ENCODE data around the gene MAPK7.

Gene MAPK7

DNA sequence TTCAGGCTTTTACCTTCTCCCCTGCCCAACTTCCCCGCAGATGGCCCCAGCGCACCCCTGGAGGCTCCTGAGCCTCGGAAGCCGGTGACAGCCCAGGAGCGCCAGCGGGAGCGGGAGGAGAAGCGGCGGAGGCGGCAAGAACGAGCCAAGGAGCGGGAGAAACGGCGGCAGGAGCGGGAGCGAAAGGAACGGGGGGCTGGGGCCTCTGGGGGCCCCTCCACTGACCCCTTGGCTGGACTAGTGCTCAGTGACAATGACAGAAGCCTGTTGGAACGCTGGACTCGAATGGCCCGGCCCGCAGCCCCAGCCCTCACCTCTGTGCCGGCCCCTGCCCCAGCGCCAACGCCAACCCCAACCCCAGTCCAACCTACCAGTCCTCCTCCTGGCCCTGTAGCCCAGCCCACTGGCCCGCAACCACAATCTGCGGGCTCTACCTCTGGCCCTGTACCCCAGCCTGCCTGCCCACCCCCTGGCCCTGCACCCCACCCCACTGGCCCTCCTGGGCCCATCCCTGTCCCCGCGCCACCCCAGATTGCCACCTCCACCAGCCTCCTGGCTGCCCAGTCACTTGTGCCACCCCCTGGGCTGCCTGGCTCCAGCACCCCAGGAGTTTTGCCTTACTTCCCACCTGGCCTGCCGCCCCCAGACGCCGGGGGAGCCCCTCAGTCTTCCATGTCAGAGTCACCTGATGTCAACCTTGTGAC lies 3.6 kb downstream of the MAPK7 start:
- DNase-seq = no peak

- no peak for DNase-seq
These were observed 4.5 kb downstream of the MAPK7 start for GRCh38 chr17:19382531-19383444.

- no peak for DNase-seq
These were observed 5.6 kb downstream of the MAPK7 start for GRCh38 chr17:19383681-19384470.

DNA sequence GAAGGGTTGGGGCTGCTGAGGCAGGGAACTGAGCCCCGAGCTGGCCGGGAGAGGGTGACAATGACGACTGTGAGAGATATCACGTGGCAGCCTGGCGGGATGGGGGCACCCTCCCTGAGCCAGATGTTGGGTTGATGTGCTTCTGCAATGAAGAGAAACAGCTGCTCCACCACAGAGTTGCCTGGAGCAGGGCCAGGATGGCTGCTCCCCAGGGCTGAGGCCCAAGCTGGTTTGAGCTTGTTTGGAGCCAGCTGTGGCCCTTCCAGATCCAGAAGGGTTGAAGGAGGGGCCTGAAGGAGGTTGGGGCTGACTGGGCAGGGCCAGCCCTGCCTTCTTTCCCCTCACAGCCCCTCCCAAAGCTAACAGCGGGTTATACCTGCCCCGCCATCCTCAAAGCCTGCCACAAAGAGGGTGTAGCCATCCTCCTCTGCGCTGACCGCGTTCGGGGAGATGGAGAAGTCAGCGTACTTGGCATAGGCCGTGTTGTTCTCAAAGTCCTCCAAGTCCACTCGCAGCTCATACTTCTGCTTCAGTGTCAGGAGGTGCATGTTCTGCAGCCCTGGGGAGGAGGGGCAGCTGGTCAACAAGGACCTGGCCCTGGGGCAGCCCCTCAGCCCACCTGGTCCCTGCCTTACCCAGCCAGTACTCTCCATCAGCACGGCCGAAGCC lies 6.6 kb downstream of the MAPK7 start:
- peak; percentile 58 for DNase-seq

DNA sequence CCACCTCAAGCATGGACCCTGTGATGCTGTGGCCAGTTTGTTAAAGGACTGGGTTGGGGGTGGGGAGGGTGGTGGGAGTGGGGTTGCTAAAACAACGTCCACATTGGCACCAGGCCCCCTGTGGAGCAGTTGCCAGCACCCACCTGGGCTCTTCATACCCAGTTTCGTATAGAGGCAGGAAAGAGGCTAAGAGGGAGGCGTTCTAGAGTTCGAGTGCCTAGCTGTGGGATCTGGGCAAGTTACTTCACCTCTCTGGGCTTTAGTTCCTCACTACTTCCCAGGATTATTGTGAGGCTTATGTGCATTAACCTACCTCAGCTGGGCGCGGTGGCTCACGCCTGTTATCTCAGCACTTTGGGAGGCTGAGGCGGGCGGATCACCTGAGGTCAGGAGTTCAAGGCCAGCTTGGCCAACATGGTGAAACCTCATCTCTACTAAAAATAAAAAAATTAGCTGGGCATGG lies 7.3 kb downstream of the MAPK7 start:
- DNase-seq = no peak

DNA sequence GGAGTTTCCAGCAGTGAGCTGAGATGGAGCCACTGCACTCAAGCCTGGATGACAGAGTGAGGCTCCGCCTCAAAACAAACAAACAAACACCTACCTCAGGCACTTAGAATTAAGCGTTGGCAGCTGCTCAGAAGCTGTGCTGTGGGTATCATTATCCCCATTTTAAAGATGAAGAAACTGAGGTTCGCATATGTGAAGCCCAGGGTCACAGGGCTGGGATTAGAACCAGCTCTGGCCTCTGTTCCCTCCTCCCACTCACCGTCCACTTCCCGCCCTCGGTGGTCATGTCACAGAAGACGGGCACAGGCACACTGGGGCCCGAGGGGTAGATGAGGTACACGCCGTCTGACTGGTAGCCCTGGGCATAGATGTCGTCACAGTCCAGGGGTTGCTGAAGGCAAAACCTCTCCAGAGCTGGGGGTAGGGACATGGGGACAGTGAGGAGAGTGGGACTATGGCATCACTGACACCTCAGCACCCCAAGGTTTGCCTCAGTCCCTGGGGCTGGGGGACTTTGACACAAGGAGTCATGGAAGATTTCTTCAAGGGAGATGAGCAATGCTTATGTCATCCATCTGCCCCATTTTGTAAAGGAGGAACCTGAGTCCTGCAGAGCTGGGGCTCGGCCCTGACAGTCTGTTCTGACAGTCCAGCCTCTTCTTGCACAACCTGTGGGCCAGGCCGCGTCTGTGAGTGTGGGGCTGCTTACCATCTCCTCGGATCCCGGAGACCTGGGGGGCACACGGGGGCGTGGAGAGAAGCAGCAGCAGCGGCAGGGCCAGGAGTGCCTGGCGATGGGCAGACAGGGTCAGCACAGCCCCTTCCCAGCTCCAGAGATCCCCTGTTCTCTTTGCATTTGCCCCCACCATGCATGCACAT lies 8.0 kb downstream of the MAPK7 start:
- DNase-seq = peak; percentile 92

- peak; percentile 70 for DNase-seq
These were observed 8.9 kb downstream of the MAPK7 start, which contains the start of gene MFAP4 for GRCh38 chr17:19386974-19387920. MFAP4 (minus strand) TSS chr17:19387190; CDS start chr17:19387155, 35 bp downstream.

- peak; percentile 77 for DNase-seq
These were observed 9.7 kb downstream of the MAPK7 start for GRCh38 chr17:19387921-19388521.

DNA sequence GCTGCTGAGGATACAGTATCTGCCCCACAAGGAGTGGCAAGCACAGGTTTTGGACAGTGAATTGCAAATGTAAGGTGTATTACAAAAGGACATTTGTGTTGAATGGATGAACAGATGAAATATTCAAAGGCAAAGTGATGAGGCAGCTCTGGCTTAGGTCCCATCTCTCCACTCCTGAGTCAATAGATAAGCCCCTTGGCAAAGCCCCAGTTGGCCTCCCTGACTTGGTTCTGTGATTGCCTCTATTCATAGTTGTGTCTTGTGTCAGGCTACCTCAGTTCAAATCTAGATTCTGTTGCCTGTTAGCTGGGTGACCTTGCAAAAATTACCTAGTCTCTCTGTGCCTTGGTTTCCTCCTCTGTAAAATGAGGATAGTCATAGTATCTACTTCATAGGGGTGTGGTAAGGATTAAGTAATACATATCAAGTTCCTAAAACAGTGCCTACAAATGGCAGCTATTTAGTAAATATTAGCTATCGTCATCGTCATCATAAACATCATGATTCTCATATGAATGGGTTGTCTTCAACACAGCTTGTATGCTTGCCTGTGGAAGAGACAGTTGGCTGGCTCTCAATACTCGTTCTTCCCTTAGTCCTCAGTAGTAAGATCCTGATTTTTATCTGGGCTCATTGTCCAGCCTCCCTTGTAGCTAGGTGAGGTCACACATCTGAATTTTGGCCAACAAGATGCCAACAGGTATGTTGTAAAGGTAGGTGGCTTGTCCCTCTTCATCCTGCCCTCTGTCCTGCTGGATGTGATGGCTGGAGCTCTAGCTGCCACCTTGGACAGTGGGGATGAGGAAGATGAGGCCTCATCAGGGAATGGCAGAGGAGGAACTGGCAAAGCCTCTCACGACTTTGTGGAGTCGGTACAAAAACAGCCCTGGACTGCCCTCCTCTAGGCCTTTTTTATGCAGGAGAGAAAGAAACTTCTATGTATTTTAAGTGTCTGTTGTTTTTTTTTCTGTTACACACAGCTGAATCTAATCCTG lies 10.8 kb downstream of the MAPK7 start:
- DNase-seq = no peak

DNA sequence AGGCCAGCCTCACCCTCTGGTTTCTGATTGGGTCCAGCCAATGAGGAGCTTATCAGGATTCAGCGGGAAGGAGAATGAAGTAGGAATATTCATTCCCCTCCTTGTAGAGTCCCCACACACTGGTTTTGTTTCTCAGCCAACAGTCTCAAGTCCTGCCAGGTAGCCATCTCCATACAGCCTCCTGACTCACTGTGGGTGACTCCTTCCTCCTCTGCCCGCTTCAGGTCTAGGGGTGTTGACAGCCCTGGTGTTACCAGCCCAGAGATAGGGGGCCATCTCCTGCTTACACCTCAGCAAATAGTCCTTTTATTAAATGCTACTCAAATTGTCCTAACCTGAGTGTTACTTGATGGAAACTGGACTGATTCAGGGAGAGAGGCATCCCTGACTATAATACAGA lies 12.7 kb downstream of the MAPK7 start:
- DNase-seq = no peak

- DNase-seq = no peak
These were observed 13.1 kb downstream of the MAPK7 start for GRCh38 chr17:19391432-19391831.

DNA sequence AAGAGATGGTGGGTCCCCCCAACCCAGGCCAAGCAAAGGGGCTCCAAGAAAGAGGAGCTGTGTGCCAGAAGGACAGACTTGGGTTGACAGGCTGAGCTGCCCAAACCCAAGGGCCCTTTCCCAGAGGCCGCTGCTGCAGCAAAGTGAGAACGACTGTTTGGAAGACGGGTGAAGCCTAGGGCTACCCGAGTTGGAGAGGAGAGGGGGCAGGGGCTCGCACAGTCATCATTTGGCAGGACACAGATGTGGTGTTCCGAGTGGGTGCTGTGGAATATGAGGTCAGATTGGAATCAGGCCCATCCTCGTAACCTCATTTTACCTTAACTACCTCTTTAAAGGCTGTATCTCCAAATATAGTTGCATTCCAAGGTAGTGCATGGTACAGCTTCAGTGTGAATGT lies 14.0 kb downstream of the MAPK7 start:
- no peak for DNase-seq

DNA sequence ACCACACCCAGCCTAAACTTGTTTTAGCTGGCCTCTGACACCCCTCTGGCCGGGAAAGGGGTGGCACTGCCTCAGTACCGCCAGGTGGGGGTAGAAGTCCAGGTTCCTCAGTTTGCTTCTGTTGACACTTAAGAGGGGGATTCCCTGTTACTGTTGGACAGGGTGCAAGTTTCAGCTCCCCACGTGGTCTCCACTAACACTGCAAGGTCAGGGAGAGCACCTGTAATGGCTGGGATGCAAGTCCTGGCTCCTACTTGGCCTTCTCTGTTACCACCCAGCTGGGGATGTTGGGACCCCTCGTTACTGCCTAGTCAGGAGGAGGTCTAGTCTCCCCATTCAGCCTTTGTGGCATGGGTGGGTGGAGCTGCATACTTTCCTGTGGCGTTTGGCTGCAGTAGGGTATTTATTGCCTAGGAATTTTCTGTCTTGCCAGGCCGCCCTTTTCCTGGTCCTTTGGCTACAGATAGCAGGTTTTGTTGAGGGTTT lies 19.3 kb downstream of the MAPK7 start:
- no peak for DNase-seq

DNA sequence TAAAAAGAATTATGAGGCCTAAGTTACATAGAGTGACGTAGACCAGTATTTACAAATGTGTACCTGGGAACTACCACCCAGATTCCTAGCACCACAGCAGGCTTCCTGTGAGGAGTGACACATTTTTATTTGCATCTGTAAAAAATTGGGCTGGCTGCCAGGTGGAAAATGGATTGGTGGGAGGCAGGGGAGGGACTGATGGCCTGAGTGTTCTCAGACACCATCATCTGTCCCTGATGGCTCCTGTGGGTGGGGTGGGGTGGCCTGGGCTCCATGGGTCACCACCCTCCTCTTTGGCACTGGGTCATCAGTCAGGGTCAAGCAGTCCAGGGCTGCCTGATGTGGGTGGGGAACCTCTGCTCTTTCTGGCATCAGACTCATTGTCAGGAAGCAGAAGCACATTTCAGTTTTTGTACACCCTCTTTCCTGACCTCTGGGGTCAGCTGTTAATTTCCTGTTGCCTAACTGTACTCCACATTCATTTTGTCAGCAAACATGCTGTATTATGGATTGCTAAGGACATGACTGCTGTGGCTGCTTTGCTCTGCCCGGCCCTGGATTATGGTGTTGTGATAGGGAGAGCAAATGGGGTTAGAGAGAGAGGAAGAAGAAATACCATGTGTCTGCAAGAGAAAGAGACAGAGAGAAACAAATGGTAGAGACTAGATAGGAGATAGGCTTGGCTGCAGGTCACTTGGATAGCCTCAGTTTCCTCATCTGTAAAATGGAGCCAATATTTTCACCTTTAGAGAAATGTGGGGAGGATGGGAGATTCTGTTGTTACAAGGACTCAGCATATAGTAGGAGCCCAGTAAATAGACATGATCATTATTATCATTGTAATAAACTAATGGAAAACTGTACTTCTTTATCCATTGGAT lies 20.2 kb downstream of the MAPK7 start:
- peak; percentile 36 for DNase-seq

DNA sequence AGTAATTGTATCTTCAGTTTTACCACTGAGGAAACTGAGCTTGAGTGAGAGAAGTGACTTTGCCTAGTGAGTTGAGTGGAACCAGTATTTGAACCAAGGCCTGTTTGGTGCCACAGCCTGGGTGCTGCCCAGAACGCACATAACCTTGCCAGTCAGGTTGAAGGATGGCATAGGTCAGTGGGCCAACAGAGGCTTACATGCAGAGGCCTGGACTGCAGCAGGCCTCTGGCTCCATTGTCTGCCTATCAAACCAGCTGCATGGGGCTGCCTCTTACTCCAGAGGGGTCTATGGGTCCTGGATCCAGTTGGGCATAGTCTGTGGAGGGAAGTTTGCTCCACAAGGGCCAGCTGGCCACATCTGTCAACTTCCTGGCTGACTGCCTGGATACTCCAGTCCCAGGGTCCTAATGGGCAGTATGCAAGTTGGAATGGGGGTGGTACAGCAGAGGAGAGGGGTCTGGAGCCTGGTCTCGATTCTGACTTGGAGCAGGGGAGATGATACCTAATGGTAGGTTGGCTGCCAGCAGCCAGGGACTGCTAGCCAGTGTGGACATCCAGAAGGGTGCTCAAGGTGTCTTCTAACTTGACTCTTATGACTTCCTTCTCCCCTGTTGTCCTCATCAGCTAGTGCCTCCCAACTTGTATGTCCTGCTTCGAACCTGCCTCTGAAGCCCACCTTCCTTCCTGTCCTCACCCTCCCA lies 21.6 kb downstream of the MAPK7 start:
- DNase-seq = no peak

GRCh38 chr17:19401321-19402010 lies 23.2 kb downstream of the MAPK7 start:
- DNase-seq = no peak
